NCI-H510A (cell line): ENCODE measurements around the gene ZAR1L.
"Not testable (repeated sequence)": the region's sequence is repeated elsewhere in the genome, so short reads cannot be mapped to it uniquely, and the experiment has no call there.

ENCODE experiments used
- DNase-seq: peaks from one replicate; lab custom pipeline; 2025; lab: John Stamatoyannopoulos, UW

The ZAR1L gene

GRCh38 chr13:32315238-32316027 lies at the start of gene ZAR1L, which contains the start of gene BRCA2:
ZAR1L (minus strand) TSS chr13:32315363; CDS start chr13:32311925, 3,438 bp downstream.
BRCA2 (plus strand) TSS chr13:32315508; CDS start chr13:32316461, 953 bp downstream.
- DNase-seq = peak; percentile 65

- DNase-seq = no peak
Measured at GRCh38 chr13:32362574-32362973, 47.4 kb upstream of the ZAR1L start.

GRCh38 chr13:32355935-32356334 lies 40.8 kb upstream of the ZAR1L start:
- DNase-seq = not testable (repeated sequence)

DNA sequence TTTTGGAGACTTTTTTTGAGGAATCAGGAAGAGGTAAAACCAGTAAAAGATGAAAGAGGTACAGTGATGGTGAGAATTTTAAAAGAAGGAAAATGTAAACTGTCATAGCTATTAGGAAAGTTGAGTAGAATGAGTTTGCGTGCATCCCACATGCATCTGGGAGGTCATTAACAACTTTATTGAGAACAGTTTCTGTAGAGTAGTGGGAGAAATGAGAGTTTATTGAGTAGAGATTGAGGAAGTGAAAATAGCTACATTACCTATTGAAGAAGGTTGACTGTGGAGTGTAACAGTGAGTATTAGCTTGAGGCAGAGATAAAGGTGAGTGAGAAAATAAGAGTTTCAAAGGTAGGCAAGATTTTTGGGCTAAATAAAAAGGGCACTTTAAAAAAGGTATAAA lies 38.9 kb upstream of the ZAR1L start:
- no peak for DNase-seq

GRCh38 chr13:32350839-32351441 lies 35.8 kb upstream of the ZAR1L start:
- not testable (repeated sequence) for DNase-seq

DNA sequence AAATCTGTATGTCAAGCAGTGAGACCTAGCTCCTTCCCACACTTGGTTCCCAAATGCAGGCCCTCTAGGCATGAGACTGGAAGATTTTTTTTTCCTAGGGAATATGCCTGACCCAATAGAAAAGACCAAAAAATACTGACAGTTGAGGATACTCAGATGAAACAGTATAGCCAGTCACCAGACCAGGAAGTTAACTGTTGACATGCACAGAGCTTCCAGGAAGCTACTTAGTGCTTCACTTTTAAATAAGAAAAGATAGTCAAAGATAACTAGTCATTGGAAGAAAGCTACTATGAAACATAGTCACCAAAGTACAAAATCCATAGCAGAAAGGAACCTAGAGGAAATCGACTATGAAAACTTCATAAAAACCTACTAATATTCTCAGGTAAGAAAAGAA lies 32.5 kb upstream of the ZAR1L start:
- DNase-seq = no peak

- no peak for DNase-seq
Measured at GRCh38 chr13:32340914-32341313, 25.8 kb upstream of the ZAR1L start.

GRCh38 chr13:32334671-32335070 lies 19.5 kb upstream of the ZAR1L start:
- DNase-seq = no peak

DNA sequence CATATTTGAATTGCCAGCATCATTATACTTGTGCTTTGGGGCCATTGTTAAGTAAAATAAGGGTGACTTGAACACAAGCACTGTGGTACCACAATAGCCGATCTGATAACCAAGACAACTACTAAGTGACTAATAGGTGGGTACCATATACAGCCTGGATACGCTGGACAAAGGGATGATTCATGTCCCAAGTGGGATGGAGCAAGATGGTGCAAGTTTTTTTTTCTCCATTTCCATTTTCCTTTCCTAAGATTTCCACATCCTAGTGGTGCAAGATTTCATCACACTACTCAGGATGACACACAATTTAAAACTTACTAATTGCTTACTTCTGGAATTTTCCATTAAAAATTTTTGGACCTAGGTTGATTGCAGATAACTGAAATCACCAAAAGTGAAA lies 15.3 kb upstream of the ZAR1L start:
- DNase-seq = no peak

DNA sequence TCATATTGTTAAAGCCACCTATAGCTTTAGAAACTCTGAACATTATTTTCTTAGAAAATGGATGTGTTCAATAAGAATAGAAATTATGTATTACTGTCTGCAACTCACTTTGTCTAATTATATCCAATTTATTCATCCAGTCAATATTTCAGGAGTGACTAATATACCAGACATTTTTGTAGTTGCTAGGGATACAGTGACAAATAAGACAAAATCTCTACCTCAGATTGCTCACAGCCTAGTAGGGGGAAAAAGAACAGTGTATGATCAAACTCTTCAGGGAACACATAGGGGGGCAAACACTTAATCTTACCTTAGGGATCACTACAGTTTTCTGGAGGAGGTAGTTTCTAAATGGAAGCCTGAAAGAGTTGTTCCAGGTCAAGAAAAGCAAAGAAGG lies 8.7 kb upstream of the ZAR1L start:
- DNase-seq = no peak

DNA sequence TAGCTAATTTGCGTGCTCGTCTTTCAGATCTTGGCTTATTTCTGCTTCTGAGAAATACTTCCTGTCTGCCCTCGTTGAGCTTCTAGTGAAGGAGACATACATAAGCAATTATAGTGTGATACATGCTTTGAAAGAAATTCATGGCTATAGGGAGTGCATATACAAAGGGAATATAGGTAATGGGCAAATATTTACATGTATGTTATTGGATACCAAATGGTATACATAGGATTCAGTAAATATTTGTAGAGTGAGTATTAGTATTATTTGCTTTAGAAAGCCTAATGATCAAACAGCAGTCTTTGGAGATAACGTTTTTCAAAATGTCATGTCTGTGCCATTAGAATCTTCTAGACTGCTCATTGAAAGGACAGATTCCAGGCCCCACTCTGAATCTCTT lies 5.4 kb upstream of the ZAR1L start:
- DNase-seq = no peak

DNA sequence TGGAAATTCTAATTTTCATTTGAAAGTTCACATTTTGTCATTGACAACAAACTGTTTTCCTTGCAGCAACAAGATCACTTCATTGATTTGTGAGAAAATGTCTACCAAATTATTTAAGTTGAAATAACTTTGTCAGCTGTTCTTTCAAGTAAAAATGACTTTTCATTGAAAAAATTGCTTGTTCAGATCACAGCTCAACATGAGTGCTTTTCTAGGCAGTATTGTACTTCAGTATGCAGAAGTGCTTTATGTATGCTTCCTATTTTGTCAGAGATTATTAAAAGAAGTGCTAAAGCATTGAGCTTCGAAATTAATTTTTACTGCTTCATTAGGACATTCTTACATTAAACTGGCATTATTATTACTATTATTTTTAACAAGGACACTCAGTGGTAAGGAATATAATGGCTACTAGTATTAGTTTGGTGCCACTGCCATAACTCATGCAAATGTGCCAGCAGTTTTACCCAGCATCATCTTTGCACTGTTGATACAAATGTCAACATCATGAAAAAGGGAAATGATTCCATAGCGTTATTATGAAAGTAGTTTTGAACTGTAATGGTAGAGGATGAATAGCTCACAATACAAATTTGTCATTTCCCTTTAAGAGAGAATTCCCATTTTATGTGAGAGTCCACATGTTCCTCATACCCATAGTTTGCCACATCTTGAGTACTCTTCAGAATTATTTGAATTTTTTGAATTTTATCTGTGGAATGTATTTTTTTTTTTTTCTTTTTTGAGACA lies 2.7 kb upstream of the ZAR1L start:
- DNase-seq = no peak

DNA sequence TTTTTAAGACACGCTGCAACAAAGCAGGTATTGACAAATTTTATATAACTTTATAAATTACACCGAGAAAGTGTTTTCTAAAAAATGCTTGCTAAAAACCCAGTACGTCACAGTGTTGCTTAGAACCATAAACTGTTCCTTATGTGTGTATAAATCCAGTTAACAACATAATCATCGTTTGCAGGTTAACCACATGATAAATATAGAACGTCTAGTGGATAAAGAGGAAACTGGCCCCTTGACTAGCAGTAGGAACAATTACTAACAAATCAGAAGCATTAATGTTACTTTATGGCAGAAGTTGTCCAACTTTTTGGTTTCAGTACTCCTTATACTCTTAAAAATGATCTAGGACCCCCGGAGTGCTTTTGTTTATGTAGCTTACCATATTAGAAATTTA lies 1.3 kb upstream of the ZAR1L start:
- no peak for DNase-seq

DNA sequence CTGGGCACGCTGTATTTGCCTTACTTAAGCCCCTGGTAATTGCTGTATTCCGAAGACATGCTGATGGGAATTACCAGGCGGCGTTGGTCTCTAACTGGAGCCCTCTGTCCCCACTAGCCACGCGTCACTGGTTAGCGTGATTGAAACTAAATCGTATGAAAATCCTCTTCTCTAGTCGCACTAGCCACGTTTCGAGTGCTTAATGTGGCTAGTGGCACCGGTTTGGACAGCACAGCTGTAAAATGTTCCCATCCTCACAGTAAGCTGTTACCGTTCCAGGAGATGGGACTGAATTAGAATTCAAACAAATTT lies 821 bp upstream of the ZAR1L start:
- DNase-seq = peak; percentile 45

GRCh38 chr13:32314271-32315237 lies 609 bp downstream of the ZAR1L start:
- DNase-seq = peak; percentile 19

- DNase-seq = no peak
Measured at GRCh38 chr13:32311188-32311897, 3.8 kb downstream of the ZAR1L start.

GRCh38 chr13:32310134-32310706 lies 4.9 kb downstream of the ZAR1L start:
- DNase-seq = no peak

DNA sequence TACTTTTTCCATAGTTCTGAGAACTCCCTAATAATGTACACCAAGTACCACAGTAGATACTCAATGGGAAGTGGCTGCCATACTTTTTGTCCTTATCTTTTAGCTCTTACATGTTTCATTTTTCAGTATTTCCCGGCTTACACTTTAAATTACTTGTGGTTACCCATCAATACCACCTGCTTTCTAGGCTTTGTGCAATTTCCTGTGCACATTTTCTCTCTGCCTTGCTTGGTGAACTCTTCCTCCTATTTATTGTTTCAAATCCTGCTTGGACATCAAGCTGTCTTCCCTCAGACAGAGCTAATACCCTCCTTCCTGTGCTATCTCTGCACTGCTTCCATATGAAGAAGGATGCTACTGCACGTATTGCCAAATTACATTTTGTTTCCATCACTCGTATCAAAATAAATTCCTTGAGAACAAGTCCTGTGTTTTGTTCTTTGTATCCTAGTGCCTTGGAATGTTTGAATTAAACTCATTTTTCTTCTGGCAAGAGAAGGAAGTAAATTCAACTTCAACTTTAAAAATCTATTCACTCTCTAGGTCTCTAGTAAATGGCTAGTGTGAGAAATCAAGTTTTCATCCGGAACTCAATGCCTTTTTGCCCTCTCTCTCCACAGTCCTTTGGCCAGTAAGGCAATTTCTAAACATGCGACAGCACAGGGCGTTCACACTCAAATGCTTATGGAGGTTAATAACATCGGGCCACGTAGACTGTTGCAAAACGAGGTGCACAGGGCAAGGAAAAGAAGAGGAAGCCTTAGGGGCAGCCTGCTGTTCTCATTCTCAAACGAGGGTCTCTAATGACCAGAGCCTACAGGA lies 5.6 kb downstream of the ZAR1L start:
- no peak for DNase-seq

- DNase-seq = no peak
Measured at GRCh38 chr13:32305646-32306045, 9.5 kb downstream of the ZAR1L start.

- no peak for DNase-seq
Measured at GRCh38 chr13:32302461-32302860, 12.7 kb downstream of the ZAR1L start.
